ENCODE data around the gene LRTM2.

DNA sequence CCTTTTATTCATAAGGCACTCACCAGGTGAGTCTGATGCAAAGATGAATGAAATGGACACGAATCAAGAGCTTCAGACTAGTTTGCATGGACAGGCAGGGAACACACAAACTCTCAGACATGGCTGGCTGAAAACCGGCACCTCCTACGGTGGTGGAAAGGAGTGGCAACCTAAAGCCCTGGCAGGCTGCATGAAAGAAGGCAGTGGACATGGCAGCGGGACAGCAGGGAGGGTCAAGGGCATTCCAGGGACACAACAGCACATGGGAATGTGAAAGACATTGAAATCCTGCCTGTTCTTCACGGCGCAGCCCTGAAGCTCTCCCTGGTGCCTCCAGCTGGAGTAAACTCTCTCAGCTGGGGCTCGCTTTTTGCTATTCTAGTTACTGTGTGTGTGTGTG is 16.6 kb upstream of the LRTM2 start:
- TF ChIP-seq EZH2 (IDR thresholded peaks at IDR 0.05; ENCODE audit: insufficient read depth, poor library complexity, severe bottlenecking) = no peak
- TF ChIP-seq EZH2phosphoT487 (IDR thresholded peaks at IDR 0.05; ENCODE audit: insufficient read depth, low read depth) = no peak
